Superior temporal gyrus (tissue), 1 donor: ENCODE data around the gene HAPSTR1.
"Not testable (repeated sequence)": the region's sequence is repeated elsewhere in the genome, so short reads cannot be mapped to it uniquely, and the experiment has no call there.

Experiments used
- DNase-seq: peaks from one replicate; pipeline ENCODE4 v3.0.0-alpha.2; 2016; ENCODE audit errors: extremely low spot score

HAPSTR1 gene, protein sequence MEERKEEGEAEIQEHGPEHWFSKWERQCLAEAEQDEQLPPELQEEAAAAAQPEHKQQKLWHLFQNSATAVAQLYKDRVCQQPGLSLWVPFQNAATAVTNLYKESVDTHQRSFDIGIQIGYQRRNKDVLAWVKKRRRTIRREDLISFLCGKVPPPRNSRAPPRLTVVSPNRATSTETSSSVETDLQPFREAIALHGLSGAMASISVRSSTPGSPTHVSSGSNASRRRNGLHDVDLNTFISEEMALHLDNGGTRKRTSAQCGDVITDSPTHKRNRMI

DNA sequence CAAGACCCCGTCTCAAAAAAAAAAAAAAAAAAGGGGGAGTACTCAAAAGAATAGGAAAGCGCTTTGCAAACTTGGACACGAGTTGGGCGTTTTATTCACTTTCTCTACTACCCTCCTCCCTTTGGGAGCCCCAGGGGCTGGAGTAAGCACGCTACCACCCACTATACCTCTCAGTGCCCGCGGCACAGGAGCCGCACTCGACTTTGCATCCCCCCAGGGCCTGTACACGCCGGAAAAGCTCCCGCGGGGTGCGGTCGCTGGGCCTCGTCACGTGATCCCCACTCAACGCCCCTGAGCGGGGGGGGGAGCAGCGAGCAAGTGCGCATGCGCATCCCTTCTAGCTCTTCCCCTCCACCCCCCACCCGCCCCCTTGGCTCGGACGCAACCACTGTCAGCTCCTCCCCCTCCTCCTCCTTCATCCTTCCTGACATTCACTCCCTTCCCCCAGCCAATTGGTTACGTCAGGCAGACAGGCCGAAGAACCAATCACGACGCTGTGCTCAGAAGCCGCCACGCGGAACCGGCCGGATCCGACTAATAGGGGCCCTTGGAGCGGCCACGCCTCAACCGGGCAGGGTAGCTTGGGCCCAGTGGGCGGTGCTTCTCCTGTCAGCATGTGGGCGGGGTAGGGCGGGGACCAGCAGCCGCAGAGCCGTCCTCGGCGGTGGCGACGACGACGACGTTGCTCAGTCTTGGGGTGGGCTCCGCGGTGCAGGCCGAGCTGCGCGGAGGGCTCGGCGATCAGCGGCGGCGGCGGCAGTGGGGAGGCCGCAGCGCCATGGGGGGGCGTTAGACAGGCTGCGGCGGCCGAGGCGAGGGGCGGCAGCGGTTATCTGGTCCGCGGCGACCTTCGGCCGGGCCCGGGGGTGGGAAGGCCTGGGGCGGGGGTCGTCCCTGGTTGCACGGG is at the start of gene HAPSTR1:
TSS of gene HAPSTR1 (plus strand) at position 685 of the 907 bp plus-strand sequence. CDS start 401 bp downstream, outside the sequence.
- DNase-seq: peak; percentile 99

DNA sequence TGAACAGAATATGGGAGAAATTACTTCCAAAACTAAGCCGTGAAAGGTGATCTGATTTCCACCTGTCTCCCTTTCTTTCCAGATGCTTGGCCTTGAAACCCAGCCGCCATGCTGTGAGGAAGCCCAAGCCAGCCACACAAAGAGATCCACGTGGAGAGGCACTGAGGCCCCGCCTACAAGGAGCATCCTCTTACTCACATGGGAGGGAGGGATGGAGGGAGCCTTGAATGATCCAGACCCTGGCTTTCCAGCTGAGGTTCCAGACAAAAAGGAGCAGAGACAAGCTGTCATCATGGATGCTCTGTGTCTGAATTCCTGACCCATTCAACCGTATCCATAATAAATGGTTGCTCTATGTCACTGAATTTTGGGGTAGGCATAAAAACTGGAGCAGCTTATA is 48.9 kb upstream of the HAPSTR1 start:
- DNase-seq: no peak

DNA sequence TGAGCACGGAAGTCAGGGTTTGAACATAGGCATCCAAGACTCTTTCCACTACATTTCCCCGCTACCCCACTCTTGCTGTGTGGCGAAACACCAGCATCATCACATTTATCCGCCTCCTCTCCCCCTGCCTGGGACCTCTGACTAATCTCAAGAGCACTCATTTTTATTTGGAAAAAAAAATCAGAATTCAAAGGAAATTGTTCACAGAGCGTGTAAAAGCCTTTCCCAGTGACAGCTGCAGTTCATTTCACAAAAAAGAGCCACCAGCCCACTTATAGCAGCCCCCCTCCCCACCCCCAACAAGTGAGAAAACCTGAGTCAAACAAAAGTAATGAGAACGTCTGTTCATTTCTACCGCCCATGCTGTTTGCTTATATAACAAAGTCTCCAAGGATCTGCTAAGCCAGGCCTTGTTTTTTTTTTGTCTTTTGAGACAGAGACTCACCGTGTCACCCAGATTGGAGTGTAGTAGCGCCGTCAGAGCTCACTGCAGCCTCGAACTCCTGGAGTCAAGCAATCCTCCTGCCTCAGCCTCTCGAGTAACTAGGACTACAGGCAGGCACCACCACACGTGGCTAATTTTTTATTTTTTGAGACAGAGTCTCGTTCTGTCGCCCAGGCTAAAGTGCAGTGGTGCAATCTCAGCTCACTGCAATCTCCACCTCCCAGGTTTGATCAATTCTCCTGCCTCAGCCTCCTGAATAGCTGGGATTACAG is 48.3 kb upstream of the HAPSTR1 start:
- peak; percentile 33 for DNase-seq

DNA sequence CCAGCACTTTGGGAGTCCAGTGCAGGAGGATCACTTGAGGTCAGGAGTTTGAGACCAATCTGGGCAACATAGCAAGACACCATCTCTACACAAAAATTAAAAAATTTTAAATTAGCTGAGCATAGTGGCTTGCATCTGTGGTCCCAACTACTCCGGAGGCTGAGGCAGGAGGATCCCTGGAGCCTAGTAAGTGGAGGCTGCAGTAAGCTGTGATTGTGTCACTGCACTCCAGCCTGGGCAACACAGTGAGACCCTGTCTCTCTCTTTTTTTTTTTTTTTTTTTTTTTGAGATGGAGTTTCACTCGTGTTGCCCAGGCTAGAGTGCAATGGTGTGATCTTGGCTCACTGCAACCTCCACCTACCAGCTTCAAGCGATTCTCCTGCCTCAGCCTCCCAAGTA is 45.9 kb upstream of the HAPSTR1 start:
- DNase-seq: not testable (repeated sequence)

DNA sequence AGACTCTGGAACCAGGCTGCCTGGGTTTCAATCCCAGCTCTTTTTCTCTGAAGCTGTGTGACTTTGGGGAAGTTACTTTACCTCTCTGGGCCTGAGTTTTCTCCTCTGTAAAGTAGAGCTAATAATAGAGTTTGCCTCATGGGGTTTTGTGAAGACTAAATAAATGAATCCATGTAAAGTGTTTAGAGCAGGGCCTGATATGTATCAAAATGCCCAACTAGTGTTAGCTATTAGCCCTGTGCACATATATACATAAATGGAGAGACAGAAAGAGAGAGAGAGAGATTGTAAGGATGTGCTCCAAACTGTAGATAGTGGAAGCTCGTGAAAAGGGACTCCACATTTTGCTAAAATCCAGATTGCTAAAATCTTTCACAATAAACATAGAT is 44.8 kb upstream of the HAPSTR1 start:
- DNase-seq: no peak

DNA sequence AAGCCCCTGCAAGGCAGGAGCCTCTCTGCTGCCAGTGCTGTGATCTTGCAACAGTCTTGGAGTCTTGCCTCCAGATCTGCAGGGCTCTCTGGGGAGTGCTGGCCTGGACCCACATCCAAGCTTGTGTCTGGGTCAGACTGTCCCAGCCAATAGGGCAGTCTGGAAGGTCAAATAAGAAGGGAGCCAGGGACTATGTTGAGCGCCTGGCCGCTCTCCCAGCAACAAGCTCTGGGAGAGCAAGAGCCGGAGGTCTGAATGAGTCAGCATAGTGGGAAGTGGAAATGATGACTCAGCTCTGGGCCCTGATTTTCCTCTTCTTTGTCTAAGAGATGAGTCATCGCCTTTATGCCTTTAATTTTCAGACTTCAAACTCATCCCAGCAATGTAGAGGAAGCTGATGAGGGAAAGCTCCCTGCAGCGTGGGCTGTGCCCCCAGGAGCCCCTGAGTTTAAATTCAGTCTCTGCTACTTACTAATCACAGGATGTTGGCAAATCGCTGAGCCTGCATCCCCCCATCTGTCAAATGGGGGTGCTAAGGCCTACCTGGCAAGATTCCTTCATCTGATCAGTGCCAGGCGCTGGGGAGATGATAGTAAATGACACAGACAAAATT is 43.6 kb upstream of the HAPSTR1 start:
- DNase-seq: peak; percentile 86

DNA sequence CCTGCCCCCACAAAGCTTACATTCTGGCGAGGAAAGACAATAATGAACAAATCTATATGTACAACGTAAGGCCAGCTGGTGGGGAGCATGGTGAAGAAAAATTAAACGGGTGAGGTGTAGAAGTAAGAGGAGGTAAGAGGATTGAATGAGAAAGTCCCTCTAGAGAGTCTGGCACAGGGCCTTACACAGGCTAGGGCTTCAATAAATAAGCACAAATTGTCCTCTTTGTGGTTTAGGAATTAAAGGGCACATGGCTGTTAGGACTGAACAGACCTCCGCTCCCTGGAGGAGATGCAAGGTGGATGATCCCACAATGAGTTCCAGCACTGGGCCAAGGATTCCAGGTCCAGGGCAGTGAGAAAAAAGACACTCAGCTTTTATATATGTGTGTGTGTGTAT is 43.1 kb upstream of the HAPSTR1 start:
- DNase-seq: no peak

DNA sequence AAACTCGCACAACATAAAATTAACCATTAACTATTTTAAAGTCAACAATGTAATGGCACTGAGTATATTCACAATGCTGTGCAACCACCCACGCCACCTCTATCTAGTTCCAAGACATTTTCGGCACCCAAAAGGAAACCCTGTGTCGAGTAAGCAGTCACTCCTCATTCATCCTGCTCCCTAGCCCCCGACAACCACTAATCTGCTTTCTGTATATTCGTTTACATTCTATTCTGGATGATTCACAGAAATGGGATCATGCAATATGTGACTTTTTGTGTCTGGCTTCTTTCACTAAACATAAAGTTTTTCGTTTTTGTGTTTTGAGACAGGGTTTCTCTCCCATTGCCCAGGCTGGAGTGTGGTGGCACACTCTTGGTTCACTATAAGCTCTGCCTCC is 42.2 kb upstream of the HAPSTR1 start:
- no peak for DNase-seq

DNA sequence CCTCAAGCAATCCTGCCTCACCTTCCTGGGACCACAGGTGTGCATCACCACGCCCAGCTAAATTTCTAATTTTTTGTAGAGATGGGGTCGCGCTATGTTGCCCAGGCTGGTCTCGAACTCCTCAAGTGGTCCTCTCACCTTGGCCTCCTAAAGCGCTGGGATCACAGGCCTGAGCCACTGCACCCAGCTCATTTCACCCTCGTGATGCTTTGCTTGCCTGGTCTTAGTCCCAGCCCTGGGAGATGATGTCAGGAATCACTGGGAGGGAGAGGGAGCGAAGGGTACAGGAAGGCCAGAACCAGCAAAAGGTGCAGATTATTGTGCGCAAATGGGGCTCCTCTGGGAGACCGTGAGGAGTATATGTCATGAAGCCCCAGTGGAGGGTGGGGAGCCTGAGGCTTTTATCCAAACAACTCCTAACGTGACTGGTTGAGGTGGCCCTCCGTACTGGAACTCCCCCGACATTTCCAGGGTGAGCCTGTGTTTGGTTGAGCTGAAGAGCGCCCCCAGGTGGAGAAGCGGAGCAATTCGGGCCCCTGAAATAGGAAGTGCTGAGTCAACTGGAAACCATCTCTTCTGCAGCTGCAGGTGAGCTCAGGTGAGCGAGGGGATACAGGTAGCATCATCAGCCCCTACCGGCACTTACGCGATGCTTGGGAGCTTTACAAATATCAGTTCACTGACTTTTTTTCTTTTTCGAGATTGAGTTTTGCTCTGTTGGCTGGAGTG is 41.2 kb upstream of the HAPSTR1 start:
- no peak for DNase-seq

DNA sequence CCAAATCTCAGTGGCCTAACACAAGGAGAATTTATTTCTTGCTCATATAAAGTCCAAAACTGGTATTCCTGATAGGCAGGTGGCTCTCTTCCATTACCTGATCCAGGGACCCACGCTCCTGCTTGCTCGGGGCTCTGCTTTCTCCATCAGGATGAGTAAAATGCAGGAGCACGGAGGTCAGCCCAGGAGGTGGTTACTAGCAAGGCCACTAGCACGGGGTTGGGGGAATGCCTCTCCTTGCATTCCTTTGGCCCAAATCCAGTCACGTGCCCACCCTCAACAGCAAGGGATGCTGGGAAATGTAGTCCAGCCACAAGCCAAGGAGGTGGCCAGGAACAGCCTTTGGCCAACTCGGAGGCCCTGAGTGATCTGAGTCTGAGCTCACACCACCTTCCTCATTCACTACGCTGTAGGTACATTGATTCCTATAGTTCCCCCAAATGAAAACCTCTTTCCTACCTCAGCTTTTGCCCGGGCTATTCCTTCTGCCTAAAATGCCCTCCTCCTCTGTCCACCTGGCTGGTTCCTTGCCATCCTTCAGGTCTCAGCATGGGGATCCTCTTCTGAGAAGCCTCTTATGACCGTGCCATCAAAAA is 38.3 kb upstream of the HAPSTR1 start:
- peak; percentile 40 for DNase-seq

DNA sequence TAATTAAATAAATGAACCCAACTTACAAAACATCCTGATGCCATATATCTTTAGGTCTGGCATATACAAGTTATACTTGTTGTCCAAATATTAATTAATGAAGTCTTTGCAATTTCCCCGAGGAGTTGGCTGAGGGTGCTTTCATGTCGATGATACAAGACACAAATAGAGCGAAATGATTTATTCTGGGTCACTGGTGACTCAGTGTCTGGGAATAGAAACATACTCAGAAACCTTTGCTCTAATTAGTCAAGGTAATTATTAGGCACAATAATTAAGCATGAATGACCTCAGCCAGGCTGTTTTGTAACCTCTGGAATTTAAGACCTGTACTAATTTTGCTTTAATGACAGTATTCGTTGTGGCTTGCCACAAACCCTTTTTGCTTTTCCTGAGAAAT is 37.0 kb upstream of the HAPSTR1 start:
- no peak for DNase-seq

DNA sequence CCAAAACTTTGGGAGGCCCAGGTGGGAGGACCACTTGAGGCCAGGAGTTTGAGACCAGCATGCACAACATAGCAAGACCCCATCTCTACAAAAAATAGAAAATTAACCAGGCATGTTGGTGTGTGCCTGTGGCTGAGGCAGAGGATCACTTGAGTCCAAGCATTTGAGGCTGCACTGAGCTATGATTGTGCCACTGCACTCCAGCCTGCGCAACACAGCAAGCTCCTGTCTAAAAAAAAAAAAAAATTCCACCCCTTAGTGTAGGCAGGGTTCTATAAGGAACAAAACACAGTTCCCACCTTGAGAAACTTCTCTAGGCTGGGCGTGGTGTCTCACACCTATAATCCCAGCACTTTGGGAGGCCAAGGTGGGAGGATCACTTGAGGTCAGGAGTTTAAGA is 36.3 kb upstream of the HAPSTR1 start:
- DNase-seq: no peak

DNA sequence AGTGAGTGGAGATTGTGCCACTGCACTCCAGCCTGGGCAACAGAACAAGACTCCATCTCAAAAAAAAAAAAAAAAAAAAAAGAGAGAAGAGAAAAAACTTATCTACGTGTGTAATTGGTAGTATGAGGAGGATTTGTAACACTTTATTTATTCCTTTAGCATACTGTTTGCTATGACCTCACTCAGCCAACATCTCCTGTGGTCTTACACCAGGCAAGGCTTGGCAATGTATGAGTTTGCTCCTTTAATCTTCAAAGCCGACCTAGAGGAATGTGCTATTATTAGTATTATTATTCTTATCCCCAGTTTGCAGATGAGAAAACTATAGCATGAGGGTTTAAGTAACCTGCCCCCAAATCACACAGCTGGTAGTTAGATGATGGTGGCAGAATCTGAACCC is 35.8 kb upstream of the HAPSTR1 start:
- DNase-seq: no peak

DNA sequence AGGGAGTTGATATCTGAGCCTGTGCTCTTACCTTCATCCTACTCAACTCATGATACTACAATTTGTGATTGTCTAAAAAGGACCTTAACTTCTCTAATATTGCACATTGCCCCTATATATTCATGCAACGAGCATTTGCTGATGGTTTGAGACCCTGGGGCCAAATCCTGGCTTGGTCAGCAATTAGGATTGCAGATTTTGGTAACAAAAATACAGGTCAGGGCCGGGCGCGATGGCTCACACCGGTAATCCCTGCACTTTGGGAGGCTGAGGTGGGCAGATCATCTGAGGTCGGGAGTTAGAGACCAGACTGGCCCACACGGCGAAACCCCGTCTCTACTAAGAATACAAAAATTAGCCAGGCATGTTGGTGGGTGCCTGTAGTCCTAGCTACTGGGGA is 35.4 kb upstream of the HAPSTR1 start:
- no peak for DNase-seq

DNA sequence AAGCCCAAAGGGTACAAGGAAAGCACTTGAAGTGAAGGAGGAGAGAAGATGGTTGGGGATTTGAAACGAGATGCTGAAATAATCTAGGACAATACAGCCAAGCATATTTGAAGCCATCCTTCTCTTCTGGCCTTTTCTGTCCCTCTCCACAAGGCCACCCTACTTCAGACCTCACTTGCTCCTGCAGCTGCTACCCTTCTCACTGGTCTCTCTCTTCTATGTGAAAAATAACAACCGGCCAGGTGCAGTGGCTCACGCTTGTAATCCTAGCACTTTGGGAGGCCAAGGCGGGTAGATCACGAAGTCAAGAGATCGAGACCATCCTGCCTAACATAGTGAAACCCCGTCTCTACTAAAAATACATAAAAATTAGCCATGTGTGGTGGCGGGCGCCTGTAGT is 33.2 kb upstream of the HAPSTR1 start:
- DNase-seq: no peak

DNA sequence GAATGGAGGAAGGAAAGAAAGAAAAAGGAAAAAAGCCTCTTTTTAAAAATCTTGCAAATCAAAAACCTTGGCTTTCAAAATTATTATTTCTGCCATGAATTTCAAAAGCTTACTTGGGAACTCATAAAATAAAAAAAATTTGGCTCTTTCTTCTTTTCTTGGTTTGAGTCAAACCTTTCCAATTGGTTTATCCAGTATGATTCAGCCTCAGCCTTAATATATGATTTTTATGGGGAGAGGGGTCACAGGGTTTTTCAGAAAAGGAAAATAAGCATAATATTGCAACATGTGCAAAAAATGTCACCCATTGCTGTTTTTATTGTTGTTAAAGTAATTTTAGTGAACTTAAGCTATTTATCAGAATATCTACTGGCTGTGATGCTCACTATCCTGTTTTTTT is 31.2 kb upstream of the HAPSTR1 start:
- DNase-seq: no peak

DNA sequence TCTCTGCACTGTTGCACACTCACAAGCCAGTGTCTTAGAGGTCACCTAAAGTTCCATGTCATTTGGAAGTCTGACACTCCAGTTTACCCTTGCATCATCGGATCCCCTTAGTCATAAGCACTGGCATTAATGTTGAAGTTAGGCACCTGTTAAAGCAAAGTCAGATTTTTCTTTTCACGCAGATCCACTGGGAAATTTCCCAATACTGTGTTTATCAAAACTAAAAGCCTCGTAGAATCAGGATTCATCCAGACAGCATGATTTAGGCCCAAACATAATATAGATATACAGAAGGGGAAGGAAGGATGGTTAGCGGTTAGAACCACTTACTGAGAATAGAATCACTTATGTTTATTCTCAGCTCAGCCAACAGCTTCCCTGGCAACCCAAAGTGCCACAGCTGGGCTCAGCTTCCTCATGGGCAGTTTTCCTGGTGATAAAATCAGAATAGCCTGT is 30.1 kb upstream of the HAPSTR1 start:
- peak; percentile 47 for DNase-seq

DNA sequence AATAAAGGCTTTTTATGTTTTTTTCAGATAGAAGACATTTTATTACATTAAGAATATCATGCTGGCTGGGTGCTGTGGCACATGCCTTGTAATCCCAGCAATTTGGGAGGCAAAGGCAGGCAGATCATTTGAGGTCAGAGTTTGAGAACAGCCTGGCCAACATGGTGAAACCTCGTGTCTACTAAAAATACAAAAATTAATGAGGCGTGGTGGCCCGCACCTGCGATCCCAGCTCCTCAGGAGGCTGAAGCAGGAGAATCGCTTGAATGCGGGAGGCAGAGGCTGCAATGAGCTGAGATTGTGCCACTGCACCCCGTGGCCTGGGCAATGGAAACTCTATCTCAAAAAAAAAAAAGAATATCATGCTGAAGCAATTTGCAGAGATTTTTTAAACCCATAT is 29.1 kb upstream of the HAPSTR1 start:
- DNase-seq: no peak

DNA sequence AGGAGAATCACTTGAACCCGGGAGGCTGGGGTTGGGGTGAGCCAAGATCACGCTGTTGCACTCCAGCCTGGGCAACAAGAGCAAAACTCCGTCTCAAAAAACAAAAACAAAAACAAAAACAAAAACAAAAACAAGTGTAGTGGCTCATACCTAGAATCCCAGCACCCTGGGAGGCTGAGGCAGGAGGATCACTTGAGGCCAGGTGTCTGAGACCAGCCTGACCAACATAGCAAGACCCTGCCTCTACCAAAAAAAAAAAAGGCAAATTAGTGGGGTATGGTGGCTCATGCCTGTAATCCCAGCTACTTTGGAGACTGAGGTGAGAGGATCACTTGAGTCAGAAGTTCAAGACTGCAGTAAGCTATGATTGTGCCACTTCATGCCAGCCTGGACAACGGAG is 26.4 kb upstream of the HAPSTR1 start:
- DNase-seq: no peak

DNA sequence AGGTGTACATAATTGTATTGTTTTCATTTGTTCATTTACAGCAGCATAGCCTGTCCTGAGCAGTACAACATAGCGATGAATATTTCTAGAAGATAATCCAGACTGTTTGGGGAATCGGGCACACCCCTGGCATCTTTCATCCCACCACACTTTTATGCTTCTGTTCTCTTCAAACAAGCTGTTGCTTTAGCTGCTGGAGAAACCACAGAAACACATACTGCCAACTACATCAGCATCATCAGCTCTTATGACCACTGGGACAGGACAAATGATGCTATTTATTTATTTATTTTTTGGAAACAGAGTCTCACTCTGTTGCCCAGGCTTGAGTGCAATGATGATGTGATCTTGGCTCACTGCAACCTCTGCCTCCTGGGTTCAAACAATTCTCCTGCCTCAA is 22.6 kb upstream of the HAPSTR1 start:
- no peak for DNase-seq

DNA sequence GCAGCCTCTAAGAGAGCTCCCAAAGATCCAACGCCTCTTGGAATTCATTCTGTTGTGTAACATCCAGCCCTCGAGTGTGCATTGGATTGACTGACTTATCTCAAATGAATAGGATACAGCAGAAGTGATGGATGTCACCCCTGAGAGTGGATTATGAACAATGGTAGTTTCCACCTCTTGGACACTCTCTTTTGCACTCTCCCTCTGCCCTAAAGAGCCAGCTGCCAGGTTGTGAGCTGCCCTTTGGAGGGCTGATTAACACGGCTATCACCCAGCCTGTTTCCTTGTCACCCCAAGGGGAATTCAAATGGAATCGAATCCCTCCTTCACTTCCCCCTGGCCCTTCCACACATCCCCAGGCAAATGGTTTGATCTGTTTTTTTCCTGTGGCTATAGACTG is 21.2 kb upstream of the HAPSTR1 start:
- no peak for DNase-seq
